GM21381 (cell line): ENCODE measurements around the gene SAPCD1.
"Not testable (repeated sequence)": the region's sequence is repeated elsewhere in the genome, so short reads cannot be mapped to it uniquely, and the experiment has no call there.

Experiments used
- ATAC-seq: cut with Tn5 transposase; IDR thresholded peaks from one replicate; pipeline ENCODE4 v1.9.1; 2021; ENCODE audit warnings: mild to moderate bottlenecking, moderate library complexity; ENCODE audit not compliant: unreplicated experiment

The SAPCD1 gene

DNA sequence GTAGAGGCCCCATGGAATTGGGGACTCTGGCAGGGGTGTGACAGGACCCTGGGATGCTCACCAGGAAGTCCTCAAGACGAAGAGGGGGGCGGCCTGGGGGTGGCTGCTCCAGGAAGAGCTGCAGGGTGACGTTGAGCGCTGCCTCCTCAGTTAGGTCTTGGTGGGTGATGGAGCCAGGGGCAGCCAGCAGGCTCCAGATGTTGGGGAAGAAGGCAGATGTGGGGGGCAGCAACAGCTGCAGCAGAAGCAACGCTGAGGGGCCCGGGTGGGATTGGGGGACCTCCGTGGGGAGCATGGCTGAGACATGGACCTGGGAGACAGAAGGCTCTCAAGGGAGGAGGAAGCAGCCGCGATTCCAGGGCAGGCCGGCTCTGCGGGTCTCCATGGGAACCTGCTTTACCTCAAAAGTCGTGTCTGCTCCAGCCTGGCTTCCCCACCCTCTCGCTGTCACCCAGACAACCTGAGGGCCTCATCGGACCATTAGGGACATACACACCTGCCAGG, 14.1 kb downstream of the SAPCD1 start:
- no peak for ATAC-seq

DNA sequence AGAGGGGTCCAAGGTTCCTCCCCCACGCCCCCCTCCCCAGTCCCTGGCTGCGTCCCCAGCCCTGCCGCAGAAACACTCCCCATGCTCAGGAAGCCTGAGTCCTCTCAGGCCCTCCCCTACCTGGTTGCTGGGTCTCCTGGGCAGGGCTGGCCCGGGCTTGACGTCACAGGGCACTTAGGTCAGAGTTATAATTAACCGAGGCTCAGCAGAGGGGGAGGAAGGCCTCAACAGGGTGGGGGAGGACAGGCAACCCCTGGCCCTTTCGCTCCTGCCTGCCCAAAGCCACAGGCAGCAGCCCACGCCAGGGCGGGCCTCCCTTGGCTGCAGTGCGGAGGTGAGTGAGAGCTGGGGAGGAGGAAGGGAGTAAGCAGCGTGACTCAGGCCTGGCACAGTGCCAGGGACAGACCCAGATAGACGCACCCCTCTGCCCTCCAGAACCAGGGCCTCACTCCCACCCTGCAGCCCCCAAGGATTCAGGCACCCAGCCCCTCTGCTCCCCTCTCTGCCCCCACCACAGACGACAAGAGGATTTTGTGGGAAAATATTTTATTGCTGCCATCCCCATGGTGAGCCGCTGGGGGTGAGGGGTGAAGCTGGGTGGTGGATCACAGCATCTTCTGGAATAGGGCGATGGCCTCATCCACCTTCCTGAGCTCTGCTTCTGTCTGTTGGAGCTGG, 14.7 kb downstream of the SAPCD1 start, which contains the start of gene VWA7:
TSS of gene VWA7 (minus strand) at position 340 of the 678 bp plus-strand sequence. CDS start 549 bp downstream, outside the sequence.
- no peak for ATAC-seq

DNA sequence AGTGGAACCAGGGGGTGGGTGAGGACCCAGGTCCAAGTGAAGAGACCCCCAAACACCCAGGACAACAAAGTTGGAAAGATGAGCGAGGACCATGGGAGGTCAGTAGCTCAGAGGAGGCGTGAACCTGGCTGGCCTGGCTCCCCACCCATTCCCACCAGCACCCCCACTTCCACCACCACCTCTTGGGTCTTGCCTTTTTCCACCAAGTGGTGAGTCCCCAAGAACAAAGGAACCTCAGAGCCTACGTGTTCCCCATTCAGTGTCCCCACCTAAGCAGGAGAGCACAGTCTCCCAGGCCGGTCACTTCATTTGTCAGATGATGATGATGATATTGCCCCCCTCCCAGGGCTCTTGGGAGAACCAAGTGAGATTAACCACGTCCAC, 15.2 kb downstream of the SAPCD1 start:
- no peak for ATAC-seq

DNA sequence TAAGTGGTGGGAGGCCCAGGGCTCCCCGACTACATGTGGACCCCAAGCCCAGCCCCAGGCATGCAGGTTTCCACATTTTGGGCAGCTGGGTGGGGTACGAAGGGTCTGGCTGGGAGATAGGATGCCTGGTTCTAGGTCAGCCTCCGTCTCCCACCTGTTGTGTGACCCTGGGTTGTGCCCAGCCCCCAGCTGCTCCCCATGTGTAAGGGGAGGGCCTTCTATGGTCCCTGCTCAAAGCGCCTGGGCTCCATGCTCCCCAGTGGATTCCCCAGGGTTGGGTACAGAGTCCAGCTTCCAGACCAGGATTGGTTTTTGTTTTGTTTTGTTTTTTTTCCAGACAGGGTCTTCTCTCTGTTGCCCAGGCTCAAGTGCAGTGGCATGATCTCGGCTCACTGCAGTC, 15.7 kb downstream of the SAPCD1 start:
- ATAC-seq: no peak

DNA sequence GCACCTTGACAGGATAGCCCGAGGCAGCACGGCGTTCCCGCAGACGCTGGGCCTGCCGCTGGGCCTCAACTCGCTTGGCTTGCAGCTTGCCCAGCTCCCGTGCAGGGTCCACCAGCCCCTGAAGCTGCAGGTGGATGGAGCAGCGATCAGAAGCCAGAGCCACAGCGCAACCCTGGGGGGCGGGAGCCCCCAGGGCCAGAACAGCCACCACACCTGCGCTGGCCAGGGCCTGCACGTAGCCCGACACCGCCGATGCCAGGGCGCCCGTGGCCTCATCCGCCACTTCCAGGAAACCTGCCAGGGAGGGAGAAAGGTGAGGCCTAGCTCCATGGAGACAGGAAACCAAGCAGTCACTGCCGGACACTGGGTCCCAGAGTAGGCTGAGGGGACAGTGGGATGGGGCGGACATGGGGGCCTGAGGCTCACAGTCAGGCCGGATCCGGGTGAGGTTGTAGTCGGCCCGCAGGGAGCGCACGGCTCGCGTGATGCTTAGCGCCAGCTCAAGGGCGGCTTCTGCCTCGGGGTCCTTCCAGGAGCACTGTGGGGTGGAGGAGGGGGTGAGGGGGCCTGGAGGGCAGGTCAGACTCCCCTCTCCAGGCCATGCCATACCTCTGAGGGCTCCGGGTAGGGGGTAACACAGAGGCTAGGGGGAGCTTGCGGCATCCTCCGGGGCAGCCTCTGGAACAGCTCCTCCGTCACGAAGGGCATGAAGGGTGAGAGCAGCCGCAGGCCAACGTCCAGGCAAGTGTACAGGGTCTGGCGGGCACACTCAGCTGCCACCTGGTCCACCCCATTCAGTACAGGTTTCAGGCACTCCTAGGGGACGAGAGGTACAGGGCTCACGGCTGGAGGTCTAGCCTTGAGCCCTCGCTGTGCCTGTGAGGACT, 16.8 kb downstream of the SAPCD1 start:
- no peak for ATAC-seq

DNA sequence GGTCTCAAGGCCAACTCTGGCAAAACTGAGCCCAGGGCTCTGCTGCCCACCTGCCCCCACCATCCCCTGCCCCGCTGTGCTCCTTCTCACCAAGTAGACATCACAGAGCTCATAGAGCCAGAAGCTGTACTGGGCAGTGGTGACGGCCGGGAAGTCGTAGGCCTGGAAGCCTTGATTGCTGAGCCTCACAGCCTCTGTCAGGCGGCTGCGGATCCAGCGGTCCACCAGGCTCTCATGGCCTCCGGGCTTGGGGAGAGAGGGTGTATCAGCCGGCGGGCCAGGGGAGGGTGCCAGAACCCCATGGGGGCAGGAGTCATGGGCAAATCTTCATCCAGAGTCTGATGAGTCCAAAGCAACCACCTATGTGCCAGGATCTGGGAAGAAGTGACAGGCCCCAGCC, 17.5 kb downstream of the SAPCD1 start:
- ATAC-seq: no peak

DNA sequence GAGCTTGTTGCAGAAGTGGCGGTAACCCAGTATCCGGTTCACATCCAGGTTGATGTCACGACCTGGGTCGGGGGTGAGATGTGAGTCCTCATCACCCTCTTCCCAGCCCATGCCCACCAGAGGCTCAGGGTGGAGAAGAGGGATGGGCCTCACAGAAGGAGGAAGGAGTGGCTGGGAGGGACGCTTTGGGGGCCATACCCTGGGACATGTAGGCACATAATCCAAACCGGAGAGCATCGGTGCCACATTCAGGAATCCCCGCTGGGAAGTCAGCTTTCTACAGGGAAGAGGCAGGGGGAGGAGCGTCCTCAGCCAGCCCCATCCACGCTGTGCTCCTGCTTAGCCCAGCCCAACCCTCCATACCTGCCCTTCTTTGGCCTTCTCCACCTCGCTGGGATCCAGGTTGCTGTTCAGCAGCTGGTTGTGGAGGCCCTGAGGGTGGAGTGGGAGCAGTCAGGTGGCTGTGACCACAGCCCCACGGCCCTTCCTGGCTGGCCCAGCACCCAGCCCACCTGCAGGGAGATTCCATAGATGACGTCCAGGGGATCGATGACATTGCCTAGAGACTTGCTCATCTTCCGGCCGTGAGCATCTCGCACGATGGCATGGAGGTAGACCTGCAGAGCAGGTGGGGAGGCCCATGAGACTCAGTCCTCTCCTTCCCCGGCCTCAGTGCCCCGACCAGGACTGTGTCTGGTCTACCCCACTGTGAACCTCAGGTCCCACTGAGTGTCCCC, 18.2 kb downstream of the SAPCD1 start:
- no peak for ATAC-seq

DNA sequence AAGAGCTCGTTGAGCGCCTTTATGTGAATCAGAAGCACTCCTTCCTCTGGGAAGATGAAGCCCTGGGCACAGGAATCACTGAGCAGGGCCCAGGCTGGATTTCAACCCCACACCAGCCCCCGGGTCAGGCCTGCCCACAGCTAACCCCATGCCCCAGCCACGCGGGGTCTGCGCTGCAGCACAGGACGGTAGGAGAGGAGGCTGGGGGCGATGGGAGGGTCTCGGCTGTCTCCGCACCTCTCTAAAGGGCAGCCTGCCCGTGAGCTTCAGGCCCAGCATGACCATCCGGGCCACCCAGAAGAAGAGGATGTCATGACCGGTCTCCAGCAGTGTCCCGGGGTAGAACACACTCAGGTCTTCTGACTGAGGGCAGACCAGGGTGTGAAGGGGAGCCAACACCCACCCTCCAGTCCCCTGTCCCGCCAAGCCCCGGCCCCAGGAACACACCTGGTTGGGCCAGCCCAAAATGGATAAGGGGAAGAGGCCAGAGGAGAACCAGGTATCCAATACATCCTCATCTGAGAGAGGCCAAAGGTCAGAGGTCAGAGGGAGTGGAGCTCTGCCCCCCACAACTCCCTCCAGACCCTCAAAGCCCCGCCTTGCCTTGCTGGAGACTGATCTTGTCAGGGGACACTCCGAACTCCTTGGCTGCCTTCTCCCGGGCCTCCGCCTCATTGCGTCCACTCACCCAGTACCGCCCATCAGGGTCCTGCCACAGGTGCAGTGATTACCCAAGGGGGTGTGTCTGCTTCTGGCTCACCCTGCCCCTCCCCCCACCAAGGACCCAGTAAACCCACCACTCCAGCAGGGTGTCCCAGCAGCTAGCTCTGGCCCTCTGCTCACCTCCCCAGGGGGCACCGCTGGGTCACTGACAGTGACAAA, 19.0 kb downstream of the SAPCD1 start:
- ATAC-seq: no peak

DNA sequence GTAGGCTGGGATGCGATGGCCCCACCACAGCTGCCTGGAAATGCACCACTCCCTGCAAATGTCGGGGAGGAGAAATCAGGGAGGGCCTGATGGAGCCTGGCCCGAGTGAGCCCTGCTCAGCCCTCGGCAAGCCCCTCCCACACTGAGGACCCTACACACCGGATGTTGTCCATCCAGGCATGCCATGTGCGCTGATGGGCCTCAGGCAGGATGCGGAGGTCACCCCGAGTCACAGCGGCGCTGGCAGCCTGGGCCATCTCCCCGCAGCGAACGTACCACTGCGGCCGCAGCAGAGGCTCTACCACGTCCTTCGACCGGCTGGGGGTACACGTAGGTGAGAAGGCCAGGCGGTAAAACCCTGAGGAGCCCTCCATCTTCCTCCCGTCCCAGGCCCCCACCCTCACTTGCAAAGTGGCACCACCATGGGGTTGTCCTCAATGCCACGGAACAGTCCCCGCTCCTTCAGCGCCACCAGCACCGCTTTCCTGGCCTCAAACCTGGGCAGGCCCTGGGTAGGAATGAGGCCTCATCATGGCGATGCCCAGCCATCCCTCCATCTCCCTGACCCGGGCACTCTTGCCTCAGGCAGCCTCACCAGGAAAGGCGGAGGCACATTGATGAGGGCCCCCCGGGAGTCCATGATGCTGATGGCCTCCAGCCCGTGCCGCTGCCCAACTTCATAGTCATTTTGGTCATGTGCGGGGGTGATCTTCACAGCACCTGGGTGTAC, 19.8 kb downstream of the SAPCD1 start:
- ATAC-seq: no peak

DNA sequence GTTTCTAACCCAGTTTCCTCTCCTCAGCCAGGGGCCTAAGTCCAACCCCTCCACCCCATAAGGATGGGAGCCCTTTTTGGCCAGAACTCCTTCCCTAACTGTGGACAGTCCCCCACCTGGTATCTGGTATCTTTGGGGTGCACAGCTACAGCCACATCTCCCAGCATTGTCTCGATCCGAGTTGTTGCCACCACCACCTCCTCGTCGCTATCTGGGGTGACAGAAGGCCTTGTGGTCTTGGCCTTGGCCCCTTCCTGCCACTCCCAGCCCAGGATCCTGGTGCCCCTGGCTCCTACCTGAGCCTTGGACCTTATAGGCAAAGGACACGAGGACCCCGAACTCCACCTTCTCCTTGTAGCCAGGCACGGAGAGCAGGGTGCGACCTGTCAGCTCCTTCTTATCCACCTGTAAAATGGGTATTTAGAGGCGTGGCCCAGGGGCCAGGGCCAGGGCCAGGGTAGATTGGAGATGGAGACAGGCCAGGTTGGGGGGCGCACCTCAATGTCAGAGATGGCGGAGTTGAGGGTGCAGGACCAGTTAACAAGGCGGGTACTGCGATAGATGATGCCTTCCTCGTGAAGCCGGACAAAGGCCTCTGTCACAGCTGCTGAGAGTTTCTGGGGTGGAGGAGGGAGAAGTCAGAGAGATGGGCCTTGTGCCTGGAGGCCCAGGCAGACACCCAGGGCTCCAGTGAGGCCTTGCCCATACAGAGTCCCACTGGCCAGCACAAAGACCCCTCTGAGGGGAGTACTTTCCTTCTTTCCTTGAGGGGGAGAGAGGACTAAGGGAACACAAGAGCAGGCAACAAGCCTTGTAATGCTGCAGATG, 21.9 kb downstream of the SAPCD1 start:
- ATAC-seq: no peak

DNA sequence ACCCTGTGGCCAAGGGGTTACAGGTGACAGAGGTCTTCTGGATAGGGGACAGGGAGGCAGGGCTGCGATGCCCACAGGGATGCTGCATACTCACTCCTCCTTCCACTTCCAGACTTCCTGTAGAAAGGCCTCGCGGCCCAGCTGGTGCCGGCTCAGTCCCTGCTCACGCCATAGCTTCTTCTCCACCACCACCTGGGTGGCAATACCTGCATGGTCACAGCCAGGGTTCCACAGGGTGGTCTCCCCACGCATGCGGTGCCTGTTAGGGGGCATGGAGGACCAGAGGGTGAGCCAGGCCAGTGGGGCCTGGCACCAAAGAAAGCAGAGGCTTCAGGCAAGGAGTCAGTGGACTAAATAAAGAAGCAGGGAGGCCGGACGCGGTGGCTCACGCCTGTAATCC, 23.0 kb downstream of the SAPCD1 start:
- no peak for ATAC-seq

DNA sequence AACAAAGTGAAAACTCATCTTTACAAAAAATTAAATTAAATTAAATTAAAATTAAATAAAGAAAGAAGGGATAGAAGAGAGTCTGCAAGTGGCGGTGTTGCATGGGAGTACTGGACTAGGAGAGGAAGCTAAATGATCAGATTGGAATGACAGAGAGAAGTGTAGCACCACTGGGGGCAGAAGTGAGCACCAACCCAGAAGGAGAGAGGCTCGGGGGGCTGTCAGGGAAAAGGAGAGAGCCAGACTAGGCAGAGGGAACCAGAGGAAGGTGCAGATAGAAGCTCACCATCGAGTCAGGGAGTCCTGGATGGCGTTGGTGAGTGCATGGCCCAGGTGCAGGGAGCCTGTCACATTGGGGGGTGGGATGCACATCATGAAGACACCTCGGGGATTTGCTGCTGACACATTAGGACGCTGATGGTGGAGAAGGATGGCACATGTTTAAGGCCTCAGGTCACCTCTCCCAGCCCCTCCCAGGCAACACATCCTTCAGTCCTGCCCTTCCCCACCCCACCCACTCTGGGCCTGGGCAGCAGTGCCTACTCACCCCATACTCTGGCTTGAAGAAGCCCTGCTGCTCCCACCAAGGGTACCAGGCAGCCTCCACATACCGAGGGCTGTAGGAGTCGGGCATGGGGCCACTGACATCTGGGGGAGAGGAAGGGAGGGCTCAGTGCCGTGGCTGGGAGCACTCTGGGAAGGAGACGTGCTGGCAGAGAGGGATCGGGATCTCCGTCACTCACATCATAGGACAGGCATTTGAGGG, 29.1 kb downstream of the SAPCD1 start:
- no peak for ATAC-seq

DNA sequence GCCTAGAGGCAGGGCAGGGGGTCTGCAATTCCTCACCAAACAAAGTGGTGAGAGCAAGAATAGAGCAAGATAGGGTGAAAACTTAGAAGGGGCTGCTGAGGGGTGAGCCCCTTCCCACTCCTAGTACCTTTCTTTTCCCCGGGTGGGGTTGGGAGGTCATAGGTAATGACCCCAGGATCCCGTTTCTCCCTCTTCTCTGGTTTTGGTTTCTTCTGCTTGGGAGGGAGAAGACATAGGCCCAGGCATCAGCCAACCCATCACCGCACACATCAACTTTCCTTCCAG, 29.6 kb downstream of the SAPCD1 start:
- no peak for ATAC-seq

DNA sequence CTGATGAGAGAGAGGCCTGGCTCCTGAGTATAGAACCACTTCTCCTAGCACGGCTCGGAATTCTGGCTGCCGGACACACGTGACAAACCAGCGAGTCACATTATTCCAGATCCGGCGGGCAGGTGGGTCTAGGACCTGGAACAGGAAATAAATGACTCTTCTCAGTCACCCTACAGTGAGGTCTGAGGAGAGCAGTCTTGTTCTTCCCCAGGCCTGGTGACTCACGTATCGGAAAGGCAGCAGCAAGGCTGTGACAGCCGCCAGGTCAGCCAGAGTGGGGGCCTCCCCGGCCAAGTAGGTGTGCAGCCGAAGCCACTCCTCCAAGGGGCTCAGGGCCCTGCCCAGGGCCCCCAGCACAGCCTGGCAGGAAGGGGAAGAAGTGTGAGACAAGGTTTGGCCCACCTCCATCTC, 30.3 kb downstream of the SAPCD1 start:
- ATAC-seq: no peak

DNA sequence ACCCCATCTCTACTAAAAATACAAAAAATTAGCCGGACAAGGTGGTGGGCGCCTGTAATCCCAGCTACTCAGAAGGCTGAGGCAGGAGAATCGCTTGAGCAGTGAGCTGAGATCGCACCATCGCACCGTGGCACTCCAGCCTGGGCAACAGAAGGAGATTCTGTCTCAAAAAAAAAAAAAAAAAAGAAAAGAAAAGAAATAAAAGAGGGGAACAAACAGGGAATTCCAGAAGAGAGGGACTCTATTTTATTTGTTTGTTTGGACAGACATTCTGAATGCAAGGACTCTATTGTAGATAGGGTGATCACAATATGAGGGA, 31.4 kb downstream of the SAPCD1 start:
- not testable (repeated sequence) for ATAC-seq

DNA sequence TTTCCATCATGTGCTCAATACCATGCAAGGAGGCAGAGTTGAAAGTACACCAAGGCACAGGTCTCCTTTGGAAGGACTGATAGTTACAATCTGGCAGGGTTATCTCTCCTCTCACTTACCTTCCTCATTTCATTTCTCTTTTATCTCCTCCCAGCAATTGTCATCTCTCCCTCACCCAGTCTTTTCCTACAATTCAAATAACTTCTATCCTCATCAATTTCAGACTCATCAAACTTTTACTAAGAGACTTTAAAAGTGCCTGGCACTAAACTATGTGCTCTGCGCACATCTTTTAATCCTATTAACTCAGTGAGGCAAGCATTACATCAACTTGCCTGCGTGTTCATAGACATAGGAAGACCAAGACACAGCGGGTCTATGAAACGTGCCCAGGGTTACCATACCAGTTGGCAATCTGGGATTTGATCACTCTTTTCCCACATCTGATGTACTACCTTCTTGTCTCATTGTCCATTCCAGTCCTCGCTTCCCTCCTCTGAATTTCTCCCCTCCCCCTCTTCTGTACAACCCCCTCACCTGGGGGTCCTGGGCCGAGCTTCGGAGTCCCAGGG, 31.9 kb downstream of the SAPCD1 start:
- no peak for ATAC-seq

DNA sequence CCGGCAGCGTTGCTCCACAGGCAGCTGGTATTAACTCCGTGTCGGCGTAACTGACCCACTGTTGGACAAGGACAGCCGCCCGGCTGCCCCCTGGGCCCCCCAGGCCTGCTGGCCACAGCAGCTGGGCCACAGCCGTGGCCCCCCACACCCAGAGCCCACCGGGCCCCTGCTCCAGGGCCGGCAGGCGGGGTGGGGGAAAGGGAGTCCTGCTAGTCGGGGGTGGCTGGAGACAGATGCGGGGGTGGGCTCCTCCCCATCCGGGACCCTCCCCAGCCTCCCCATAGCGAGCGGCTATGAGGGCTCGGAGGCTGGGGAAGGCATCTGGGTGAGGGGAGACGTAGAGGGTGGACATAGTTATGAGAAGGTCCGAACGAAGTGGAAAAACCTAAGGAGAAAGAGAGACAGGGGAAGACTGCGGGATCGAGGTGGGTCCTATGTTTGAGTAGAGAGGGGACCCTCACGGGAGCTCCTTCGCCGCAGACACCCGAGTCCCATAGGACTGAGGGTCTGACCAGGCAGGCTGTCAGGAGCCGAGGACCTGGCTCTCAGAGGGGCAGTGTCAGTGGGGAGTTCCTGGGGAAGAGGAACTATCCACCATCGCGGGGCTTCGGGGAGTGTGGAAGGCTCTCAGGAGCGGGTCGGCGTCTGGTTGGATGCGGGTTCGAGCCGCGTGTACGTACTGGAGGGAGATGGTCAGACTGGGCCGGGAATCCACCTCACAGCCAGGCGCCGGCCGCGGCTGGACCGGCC, 32.6 kb downstream of the SAPCD1 start:
- ATAC-seq: peak; percentile 10
